Right lobe of liver (tissue), 4 donors: ENCODE data around the gene CUX1.

ENCODE experiments used
- CTCF ChIP-seq, 4 donors: fragments of 200-600 bp in 3 of 4; fragments of 450-650 bp in 1 of 4; IDR thresholded peaks; one replicate each; pipeline versions ENCODE4 v1.5.1 to v1.8.0; 2016 to 2022; ENCODE audit warnings: antibody characterized with exemption in 4 of 4, mild to moderate bottlenecking in 2 of 4
- POLR2A ChIP-seq: fragments of 450-650 bp; IDR thresholded peaks from one replicate; pipeline ENCODE4 v1.6.1; 2017; ENCODE audit warnings: antibody characterized with exemption, mild to moderate bottlenecking
- donor health status: DM: no; HTN: no; CAD: no.
- donor health status: DM: no; HTN: no; CAD: no.
- donor health status: DM: no; HTN: yes; CAD: no.

GRCh38 chr7:101988513-101988912 is 171.1 kb downstream of the CUX1 start:
- no peak for TF ChIP-seq CTCF (IDR thresholded peaks at IDR 0.05)
- no peak for TF ChIP-seq POLR2A
